ENCODE measurements around the gene MPG.

MPG gene

GRCh38 chr16:58491-59439 is 19.3 kb upstream of the MPG start:
- no peak overlapping the region for H3K9ac ChIP-seq (ENCODE audit: low read depth, low read length)
- no peaks in the 10 kb centered on the region for H3K4me1 ChIP-seq (ENCODE audit: insufficient read depth, low read length)
- peaks cover 3% of the 10 kb centered on the region for H3K36me3 ChIP-seq (ENCODE audit: insufficient read depth, low read length)
- H3K9me3 ChIP-seq (ENCODE audit: control insufficient read depth, insufficient read depth, low read length): no peaks in the 10 kb centered on the region

- no peak overlapping the region for H3K9ac ChIP-seq (ENCODE audit: low read depth, low read length)
- no peaks in the 10 kb centered on the region for H3K9me3 ChIP-seq (ENCODE audit: control insufficient read depth, insufficient read depth, low read length)
- peaks cover 9% of the 10 kb centered on the region for H3K36me3 ChIP-seq (ENCODE audit: insufficient read depth, low read length)
- H3K4me1 ChIP-seq (ENCODE audit: insufficient read depth, low read length): no peaks in the 10 kb centered on the region
Observed at GRCh38 chr16:59440-60059, 18.5 kb upstream of the MPG start.

- Histone ChIP-seq H3K36me3 (ENCODE audit: insufficient read depth, low read length) (peaks cover 9% of the 10 kb centered on the region), H3K9ac (ENCODE audit: low read depth, low read length) (no peak overlapping the region), H3K4me1 (ENCODE audit: insufficient read depth, low read length) (no peaks in the 10 kb centered on the region), H3K9me3 (ENCODE audit: control insufficient read depth, insufficient read depth, low read length) (no peaks in the 10 kb centered on the region)
Observed at GRCh38 chr16:60166-60565, 17.9 kb upstream of the MPG start.

- H3K9me3 ChIP-seq (ENCODE audit: control insufficient read depth, insufficient read depth, low read length): no peaks in the 10 kb centered on the region
- H3K9ac ChIP-seq (ENCODE audit: low read depth, low read length): no peak overlapping the region
- peaks cover 3% of the 10 kb centered on the region; the same call in 1 of the 2 replicates for H3K4me1 ChIP-seq (ENCODE audit: insufficient read depth, low read length)
- H3K36me3 ChIP-seq (ENCODE audit: insufficient read depth, low read length): peaks cover 9% of the 10 kb centered on the region
Observed at GRCh38 chr16:60929-61878, 16.8 kb upstream of the MPG start.

- Histone ChIP-seq H3K9me3 (ENCODE audit: control insufficient read depth, insufficient read depth, low read length) (no peaks in the 10 kb centered on the region), H3K9ac (ENCODE audit: low read depth, low read length) (no peak overlapping the region), H3K36me3 (ENCODE audit: insufficient read depth, low read length) (peaks cover 9% of the 10 kb centered on the region), H3K4me1 (ENCODE audit: insufficient read depth, low read length) (peaks cover 4% of the 10 kb centered on the region; the same call in 1 of the 2 replicates)
Observed at GRCh38 chr16:61879-62281, 16.1 kb upstream of the MPG start.

- peaks cover 9% of the 10 kb centered on the region for H3K36me3 ChIP-seq (ENCODE audit: insufficient read depth, low read length)
- H3K9me3 ChIP-seq (ENCODE audit: control insufficient read depth, insufficient read depth, low read length): no peaks in the 10 kb centered on the region
- H3K9ac ChIP-seq (ENCODE audit: low read depth, low read length): no peak overlapping the region
- H3K4me1 ChIP-seq (ENCODE audit: insufficient read depth, low read length): peaks cover 9% of the 10 kb centered on the region
Observed at GRCh38 chr16:62283-62967, 15.6 kb upstream of the MPG start.

GRCh38 chr16:62968-63391 is 15.0 kb upstream of the MPG start:
- Histone ChIP-seq H3K36me3 (ENCODE audit: insufficient read depth, low read length) (peaks cover 9% of the 10 kb centered on the region), H3K9ac (ENCODE audit: low read depth, low read length) (no peak overlapping the region), H3K9me3 (ENCODE audit: control insufficient read depth, insufficient read depth, low read length) (no peaks in the 10 kb centered on the region), H3K4me1 (ENCODE audit: insufficient read depth, low read length) (peaks cover 14% of the 10 kb centered on the region)

- Histone ChIP-seq H3K9ac (ENCODE audit: low read depth, low read length) (no peak overlapping the region), H3K36me3 (ENCODE audit: insufficient read depth, low read length) (peaks cover 9% of the 10 kb centered on the region), H3K4me1 (ENCODE audit: insufficient read depth, low read length) (peaks cover 17% of the 10 kb centered on the region), H3K9me3 (ENCODE audit: control insufficient read depth, insufficient read depth, low read length) (no peaks in the 10 kb centered on the region)
Observed at GRCh38 chr16:63466-63865, 14.6 kb upstream of the MPG start.

GRCh38 chr16:63998-64913 is 13.8 kb upstream of the MPG start:
- peaks cover 25% of the 10 kb centered on the region for H3K4me1 ChIP-seq (ENCODE audit: insufficient read depth, low read length)
- H3K9ac ChIP-seq (ENCODE audit: low read depth, low read length): no peak overlapping the region
- no peaks in the 10 kb centered on the region for H3K9me3 ChIP-seq (ENCODE audit: control insufficient read depth, insufficient read depth, low read length)
- peaks cover 9% of the 10 kb centered on the region for H3K36me3 ChIP-seq (ENCODE audit: insufficient read depth, low read length)

GRCh38 chr16:64914-65255 is 13.1 kb upstream of the MPG start:
- peaks cover 9% of the 10 kb centered on the region for H3K36me3 ChIP-seq (ENCODE audit: insufficient read depth, low read length)
- H3K4me1 ChIP-seq (ENCODE audit: insufficient read depth, low read length): peaks cover 29% of the 10 kb centered on the region
- H3K9me3 ChIP-seq (ENCODE audit: control insufficient read depth, insufficient read depth, low read length): no peaks in the 10 kb centered on the region
- H3K9ac ChIP-seq (ENCODE audit: low read depth, low read length): no peak overlapping the region

- peaks cover 6% of the 10 kb centered on the region for H3K36me3 ChIP-seq (ENCODE audit: insufficient read depth, low read length)
- peaks cover 29% of the 10 kb centered on the region for H3K4me1 ChIP-seq (ENCODE audit: insufficient read depth, low read length)
- H3K9ac ChIP-seq (ENCODE audit: low read depth, low read length): no peak overlapping the region
- H3K9me3 ChIP-seq (ENCODE audit: control insufficient read depth, insufficient read depth, low read length): no peaks in the 10 kb centered on the region
Observed at GRCh38 chr16:65745-66144, 12.3 kb upstream of the MPG start.

GRCh38 chr16:66309-67182 is 11.5 kb upstream of the MPG start:
- no peak overlapping the region for H3K9ac ChIP-seq (ENCODE audit: low read depth, low read length)
- no peaks in the 10 kb centered on the region for H3K9me3 ChIP-seq (ENCODE audit: control insufficient read depth, insufficient read depth, low read length)
- H3K4me1 ChIP-seq (ENCODE audit: insufficient read depth, low read length): peaks cover 29% of the 10 kb centered on the region
- H3K36me3 ChIP-seq (ENCODE audit: insufficient read depth, low read length): peaks cover 6% of the 10 kb centered on the region

Measured in ES-I3 (cell line).